ENCODE measurements around the gene BMX.

Gene BMX

GRCh38 chrX:15500497-15500966 is at the start of gene BMX:
TSS of gene BMX (plus strand) at chrX:15500807. CDS start at chrX:15508354, 7,547 bp downstream.
- no peak for DNase-seq (ENCODE audit: low read depth)

- no peak for DNase-seq (ENCODE audit: low read depth)
These were observed 48.7 kb upstream of the BMX start for GRCh38 chrX:15451913-15452312.

GRCh38 chrX:15464704-15465103 is 35.9 kb upstream of the BMX start:
- no peak for DNase-seq (ENCODE audit: low read depth)

- no peak for DNase-seq (ENCODE audit: low read depth)
These were observed 35.3 kb upstream of the BMX start for GRCh38 chrX:15465347-15465746.

- no peak for DNase-seq (ENCODE audit: low read depth)
These were observed 34.5 kb upstream of the BMX start for GRCh38 chrX:15465896-15466651.

GRCh38 chrX:15468036-15468435 is 32.6 kb upstream of the BMX start:
- DNase-seq (ENCODE audit: low read depth), result no peak

- DNase-seq (ENCODE audit: low read depth), result no peak
These were observed 31.0 kb upstream of the BMX start for GRCh38 chrX:15469613-15470012.

- DNase-seq (ENCODE audit: low read depth), result peak; percentile 35
These were observed 29.6 kb upstream of the BMX start for GRCh38 chrX:15471028-15471427.

GRCh38 chrX:15472531-15472930 is 28.1 kb upstream of the BMX start:
- no peak for DNase-seq (ENCODE audit: low read depth)

GRCh38 chrX:15474028-15474427 is 26.6 kb upstream of the BMX start:
- DNase-seq (ENCODE audit: low read depth), result no peak

- DNase-seq (ENCODE audit: low read depth), result no peak
These were observed 25.6 kb upstream of the BMX start for GRCh38 chrX:15475021-15475420.

- DNase-seq (ENCODE audit: low read depth), result no peak
These were observed 25.1 kb upstream of the BMX start for GRCh38 chrX:15475486-15475885.

- DNase-seq (ENCODE audit: low read depth), result no peak
These were observed 16.7 kb upstream of the BMX start for GRCh38 chrX:15483891-15484290.

GRCh38 chrX:15492469-15492868 is 8.1 kb upstream of the BMX start:
- no peak for DNase-seq (ENCODE audit: low read depth)

- peak; percentile 32 for DNase-seq (ENCODE audit: low read depth)
These were observed 7.3 kb upstream of the BMX start, which contains the start of gene PIR for GRCh38 chrX:15493118-15493962. TSS of gene PIR (minus strand) at chrX:15493333. CDS start at chrX:15491257, 2,076 bp downstream.

- DNase-seq (ENCODE audit: low read depth), result no peak
These were observed 4.8 kb upstream of the BMX start for GRCh38 chrX:15495801-15496200.

GRCh38 chrX:15496824-15497223 is 3.8 kb upstream of the BMX start:
- no peak for DNase-seq (ENCODE audit: low read depth)

GRCh38 chrX:15497865-15498264 is 2.7 kb upstream of the BMX start:
- DNase-seq (ENCODE audit: low read depth), result peak; percentile 9

GRCh38 chrX:15498741-15499140 is 1.9 kb upstream of the BMX start:
- no peak for DNase-seq (ENCODE audit: low read depth)

- DNase-seq (ENCODE audit: low read depth), result no peak
These were observed 631 bp upstream of the BMX start for GRCh38 chrX:15499976-15500375.

GRCh38 chrX:15501506-15501905 is 899 bp downstream of the BMX start:
- no peak for DNase-seq (ENCODE audit: low read depth)

GRCh38 chrX:15504661-15505060 is 4.1 kb downstream of the BMX start:
- no peak for DNase-seq (ENCODE audit: low read depth)

GRCh38 chrX:15505101-15505500 is 4.5 kb downstream of the BMX start:
- no peak for DNase-seq (ENCODE audit: low read depth)

All from stimulated activated CD4-positive, alpha-beta T cell treated with anti-CD3 and anti-CD28 coated beads, Interleukin-2, amount 100 ng/mL, for 4 hours (primary cell).